NCI-H748 (cell line): ENCODE data around the gene FAAP20.

Experiments used
- DNase-seq: peaks from one replicate; lab custom pipeline; 2025; ENCODE audit not compliant: unreplicated experiment; lab: John Stamatoyannopoulos, UW

FAAP20 gene, protein sequence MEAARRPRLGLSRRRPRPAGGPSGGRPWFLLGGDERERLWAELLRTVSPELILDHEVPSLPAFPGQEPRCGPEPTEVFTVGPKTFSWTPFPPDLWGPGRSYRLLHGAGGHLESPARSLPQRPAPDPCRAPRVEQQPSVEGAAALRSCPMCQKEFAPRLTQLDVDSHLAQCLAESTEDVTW

DNA sequence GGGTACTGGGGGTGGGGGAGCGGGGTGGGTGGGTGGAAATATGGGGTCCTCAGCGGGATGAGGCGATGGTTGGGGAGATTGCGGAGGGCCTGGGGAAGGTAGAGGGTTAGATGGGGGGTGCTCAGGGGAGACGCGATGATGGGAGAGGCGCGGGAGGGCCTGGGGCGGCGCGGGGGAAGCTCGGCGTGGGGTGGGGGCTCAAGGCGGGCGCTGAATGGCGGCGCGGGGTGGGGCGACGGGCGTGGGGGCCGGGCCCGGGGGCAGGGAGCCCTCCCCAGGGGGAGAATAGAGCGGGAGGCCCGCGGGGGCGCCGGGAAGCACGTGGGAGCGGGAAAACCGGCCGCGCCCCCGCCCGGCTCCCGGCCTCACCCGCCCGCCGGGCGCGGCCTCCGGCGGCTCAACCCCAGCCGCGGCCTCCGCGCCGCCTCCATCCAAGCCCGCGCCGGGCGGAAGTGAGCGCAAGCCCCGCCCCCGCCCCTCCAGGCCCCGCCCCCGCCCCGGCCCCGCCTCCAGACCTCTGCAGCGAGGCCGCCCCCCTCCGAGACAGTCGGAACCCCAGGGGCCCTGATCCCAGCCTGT is at the start of gene FAAP20:
Gene FAAP20 (minus strand): TSS at position 454 of the 579 bp plus-strand sequence. CDS start 23 bp downstream, at position 431.
- DNase-seq, result peak; percentile 62

DNA sequence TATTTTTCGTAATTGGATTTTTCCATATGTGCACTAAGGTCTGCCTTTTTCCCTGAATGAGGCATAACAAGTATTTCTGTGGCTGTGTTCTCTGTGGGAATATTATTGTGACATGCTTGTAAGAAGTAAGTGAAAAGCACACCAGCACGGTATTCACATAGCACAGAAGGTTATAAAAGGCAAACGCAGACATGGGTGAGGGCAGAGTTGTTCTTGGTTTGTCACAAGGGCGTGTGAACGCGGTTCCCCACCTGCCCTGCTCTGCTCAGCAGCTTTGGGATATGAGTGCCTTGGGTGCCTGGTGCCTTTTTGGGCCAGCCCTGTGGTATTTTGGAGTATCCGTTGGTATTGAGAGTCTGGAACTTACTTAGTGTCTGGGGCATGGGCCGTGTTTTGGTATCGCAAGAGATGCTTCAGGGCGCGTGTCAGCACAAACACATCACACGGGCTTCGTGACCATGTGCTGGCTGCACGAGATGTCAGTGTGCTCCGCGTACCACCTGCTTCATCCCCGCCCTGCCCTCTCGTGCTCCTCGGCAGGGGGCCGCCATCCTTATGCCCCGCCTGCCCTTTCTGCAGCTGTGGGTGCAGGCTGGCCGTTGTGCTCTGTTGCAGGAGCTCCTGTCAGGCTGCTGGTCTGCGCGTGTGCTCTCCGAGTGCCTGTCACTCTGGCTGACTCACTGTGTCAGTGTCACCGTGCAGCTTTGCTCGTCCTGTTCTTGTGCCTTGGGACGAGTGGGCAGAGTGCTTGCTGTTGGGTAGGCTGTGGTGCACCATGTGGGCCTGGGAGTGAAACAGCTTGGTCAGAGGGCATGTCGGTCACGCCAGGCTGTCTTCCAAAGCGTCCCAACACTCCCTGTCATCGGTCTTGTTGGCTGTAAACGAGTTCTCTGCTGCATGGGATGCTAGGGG is 48.5 kb upstream of the FAAP20 start:
- no peak for DNase-seq

DNA sequence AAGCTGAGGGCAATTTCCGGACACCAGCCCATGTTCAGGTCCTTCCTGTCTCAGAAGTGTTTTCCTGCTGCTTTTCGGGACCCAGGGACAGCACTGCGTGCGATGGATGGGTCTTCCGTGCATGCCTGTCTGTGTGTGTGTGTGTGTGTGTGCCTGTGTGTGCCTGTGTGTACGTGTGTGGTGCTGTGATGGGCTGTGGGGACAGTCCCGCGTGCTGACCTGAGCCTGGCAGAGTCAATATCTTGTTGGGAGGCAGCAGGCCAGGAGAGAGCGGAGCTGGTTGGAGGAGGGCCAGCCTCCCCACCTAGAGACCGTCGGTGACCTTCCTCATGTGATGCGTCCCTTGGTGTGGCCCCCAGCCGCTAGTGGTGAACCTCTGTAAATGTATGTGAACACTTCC is 47.2 kb upstream of the FAAP20 start:
- no peak for DNase-seq

DNA sequence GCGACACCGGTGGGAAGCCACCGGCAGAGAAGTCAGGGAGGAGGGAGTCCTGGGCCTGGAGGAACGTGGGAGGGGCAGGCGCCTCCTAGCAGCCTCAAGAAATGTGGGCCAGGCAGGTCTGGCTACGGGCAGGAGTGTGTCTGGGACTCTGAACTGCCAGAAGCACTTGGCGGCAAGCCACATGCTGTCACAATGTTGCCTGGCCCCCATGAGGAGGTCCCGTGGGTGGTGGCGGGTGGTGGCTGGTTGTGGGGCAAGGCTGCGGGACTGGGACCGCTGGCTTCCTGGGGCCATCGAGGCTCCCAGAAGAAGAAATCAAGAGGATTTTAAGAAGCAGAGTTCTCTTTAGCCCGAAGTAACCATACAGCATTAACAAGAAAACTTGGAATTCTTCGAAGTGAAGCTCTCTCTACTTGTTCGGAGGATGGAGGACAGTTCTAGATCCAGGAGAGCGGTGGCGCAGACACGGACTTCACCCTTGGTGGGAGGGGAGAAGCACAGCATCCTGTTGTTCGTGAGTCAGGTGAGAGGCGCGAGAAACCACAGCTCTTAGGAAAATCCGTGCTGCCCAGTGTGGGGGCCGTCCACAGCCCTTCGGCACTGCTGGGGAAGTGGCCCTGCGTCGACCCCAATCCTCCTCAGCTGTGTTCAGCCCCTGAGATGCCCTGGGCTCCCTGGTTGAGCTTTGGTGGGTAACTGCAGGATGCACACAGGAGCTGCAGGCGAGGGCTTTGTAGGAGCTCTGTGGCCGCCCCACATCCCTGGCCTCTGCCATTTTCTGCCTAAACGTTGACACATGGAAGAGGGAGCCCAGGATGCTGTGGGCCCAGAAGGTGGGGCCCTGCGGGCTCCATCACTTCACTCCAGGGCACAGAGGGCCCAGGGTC is 45.9 kb upstream of the FAAP20 start:
- no peak for DNase-seq

DNA sequence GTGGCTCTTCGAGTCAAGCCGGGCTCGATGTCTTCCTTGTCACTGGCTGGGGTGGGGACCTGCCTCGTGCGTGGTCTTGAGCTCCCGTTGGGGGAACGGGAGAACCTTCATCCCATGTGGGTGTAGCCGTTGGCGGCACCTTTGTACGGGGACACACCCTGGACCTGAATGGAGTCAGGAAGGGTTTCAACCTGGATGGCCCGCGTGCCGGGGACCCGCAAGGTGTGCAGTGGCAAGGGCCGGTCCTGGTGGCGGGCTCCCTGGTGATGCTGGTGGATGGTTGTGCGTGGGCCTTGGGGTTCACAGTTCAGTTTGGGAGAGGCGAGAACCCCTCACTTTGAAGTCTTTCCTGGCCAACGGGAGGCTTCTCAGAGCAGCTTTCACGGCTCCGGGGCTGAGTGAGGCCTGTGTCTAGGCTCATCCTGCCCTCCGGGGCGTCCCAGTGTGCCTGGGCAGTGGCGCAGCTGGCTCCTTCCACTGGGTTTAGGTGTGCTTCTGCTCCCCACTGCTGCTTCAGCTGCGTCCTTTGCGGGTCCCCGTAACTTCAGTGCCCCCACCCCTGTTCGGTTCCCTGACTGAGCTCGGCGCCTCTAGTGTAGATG is 44.9 kb upstream of the FAAP20 start:
- DNase-seq, result no peak

DNA sequence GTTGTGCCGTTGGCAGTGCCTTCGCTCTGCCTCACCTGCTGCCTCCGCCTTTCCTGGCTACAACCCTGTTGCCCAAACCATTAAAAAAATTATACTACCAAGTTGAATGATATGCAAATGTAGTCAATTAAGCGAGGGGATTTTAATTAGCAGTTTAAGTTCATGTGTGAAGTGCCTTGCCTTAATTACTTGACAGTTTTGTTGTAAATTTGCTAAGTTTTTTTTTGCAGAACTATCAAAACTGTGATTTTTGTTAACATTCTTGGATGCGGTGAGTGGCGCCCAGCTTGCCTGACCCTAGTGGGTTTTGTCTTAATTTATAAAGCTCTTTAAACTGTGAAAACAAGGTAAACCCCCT is 44.4 kb upstream of the FAAP20 start:
- DNase-seq, result no peak

DNA sequence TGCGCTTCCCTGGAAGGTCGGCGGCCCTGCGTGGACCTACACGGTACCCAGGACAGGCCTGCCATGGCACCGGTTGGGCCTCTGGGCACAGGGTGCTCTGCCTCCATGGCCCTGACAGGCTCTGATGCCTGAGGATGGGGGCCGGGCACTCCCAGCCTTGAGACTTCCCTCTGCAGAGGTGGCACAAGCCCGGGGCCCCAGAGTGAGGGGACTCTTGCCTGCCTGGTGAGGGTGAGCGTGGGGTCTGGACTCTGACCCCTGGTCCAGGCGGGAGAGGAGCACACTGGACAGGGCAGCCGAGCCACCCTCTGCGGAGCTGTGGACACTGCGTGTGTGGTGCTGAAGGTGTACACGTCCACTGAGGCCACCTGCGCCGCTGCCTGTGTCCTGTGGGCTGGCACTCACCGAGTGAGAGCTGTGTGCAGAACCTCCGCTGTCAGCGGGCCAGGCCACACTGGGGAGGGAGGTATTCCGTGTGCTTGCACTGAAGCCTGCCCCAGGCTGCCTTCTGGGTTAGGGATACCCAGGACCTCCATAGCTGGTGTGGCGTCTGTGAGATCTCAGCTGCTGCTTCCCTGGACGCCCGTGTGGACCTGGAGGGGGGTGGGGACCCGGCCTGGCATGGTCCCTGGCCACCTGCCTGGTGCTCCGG is 43.9 kb upstream of the FAAP20 start:
- no peak for DNase-seq

DNA sequence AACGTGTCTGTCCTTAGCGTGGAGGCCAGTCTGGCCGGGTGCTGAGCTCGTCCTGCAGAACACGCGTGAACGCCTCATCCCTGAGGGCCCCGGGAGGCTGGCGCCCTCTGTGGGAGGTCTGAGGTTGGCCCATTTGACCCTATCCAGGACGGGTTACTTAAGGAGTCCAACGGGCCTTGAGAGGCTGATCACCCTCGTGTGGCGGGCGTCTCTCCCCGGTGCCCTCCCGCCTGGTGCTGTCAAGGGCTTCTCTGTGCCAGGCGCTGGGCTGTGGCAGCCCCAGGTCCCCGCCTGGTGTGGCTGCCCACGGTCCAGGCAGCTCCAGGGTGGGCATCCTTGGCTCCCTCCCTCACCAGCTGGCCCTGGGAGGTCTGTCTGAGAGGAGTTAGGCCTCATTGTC is 43.2 kb upstream of the FAAP20 start:
- DNase-seq, result no peak

DNA sequence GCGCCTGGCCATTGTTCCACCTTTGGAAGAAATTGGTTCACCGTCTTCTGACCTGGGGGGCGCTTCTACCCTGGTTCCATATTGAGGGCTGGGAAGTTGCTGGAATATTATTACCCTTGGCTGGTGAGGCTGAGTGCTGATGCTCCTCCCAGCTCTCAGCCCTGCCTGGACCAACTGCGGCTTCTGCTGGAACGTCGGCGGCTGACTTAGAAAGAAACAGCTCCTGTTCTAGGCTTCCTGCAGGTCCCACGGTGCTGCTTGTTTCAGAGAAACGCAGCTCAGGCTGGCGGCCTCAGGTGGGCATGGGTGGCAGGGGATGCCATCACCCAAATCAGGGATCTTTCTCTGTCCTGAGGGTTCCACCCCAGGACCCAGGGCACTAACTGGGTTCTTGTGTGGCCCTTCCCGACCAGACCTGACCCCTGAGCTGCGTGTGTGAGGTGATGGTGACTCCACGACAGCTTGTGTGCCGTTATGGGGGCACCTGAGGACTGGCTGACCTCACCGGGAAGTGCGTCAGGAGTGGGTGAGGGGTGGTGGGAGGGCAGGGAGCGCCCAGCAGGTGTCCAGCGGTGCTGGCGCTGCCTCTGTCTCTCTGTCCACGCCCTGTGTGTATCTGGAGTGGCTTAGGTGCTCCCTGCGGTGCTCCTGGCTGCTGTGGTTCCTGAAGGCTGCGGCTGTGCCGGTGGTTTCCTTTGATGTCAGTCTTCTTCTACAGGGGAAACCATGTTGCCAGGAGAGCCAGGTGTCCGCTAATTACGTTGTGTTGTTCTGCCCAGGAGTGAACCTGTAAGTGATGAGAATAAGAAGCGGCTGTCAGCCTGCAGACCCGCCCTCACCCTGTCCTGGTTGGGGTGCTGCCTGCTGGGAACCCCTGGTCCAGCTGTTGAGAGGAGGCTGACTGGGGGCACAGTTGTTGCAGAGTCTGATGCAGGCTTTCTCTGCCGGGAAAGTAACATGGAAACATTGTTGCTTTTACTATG is 42.4 kb upstream of the FAAP20 start:
- no peak for DNase-seq

DNA sequence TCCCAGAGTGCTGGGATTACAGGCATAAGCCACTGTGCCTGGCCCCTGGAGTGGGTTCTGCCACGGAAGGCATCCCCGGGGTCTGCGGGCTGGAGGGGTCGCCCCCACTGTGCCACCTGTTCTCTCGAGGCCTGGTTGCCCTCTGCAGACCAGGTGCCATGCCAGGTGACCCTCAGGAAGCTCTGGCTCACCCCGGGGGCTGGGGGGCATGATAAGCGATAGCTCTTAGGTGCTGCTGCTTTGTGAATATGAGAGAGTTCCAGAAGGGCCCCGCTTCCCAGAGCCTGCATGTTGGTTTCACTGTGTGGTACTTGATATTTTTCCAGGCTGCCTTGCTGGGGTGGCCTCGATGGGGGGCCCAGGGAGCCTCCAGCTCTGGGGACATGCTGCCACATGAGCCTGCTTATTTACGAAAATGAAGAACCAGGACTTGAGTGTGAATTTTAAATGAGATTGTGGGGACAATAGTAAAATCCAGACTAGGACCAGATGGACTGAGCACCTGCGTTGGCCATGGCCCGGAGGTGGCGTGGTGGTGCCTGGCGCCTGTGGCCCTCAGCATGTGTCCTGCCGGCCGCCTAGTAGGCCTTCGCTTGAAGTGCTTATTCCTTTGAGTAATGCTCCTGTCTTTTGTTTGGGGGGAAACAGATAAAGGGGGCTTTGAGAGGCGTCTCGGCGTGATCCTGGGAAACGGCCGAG is 40.9 kb upstream of the FAAP20 start:
- no peak for DNase-seq

DNA sequence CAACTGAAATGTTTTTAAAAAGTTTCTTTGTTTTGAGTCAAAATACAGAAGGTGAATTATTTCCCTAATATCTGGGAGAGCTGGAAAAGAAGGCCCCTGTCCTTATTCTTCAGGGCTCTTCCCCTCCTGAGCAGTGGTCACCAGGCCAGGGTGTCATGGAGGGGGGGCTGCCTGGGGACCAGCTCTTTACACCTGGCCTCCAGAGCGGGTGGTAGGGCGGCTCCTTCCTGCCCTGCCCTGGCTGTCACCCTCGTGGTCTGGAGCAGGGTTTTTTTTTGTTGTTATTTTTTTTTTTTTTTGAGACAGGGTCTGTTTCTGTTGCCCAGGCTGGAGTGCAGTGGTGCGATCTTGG is 40.2 kb upstream of the FAAP20 start:
- DNase-seq, result no peak

DNA sequence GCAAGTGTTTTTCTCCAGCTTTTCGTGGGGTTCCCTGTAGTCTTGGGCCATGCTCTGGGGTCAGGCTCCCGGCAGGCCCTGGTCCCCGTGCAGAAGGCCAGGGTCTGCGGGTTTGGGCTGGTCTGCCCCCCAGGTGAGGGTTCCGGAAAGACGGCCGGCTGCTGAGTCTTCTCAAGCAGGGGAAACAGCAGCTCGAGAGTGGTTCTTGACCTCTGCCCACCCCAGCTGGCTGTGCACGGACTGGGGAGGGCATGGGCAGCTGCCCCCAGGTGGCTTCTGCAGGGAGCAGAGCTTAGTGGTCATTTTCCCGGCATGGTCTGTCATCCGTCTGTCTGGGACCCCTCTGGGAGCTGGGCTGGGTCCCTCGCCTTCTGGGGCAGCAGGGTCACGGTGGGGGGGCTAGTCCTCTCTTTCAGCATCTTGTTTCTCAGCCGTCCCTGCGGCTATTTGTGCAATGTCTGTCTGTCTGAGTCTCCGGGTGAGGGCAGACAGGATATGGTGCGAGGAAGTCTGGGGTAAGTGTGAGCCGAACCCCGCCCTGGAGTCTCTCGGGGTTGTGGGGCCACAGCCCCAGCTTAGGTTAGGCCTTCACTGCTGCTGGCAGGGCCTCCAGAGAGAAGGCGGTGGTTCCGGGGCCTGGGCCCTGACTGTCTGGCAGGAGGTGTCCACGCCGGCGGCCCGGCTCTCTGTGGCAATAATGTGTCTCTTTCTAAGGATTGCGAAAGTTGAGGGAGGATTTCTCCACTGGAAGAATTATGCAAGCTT is 39.6 kb upstream of the FAAP20 start:
- DNase-seq, result no peak

DNA sequence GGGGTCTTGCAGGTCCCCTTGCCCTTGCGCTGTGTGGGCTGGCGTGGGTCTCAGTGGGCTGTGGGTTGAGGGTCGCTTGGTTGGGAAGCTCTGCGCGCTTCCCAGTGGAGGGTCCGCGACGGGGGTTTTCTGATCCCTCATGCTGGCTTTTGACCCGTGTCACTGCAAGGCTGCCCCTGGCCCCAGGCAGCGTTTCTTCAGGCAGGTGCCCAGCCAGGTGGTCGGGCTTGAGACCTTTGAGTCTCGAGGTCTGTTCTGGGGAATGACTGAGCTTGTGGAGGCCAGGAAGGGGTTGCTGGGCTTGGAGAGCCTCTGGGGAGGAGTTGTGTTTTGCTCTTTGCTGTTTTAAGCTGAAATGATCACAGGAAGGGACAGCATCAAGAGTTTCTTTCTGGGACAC is 38.9 kb upstream of the FAAP20 start:
- DNase-seq, result no peak

DNA sequence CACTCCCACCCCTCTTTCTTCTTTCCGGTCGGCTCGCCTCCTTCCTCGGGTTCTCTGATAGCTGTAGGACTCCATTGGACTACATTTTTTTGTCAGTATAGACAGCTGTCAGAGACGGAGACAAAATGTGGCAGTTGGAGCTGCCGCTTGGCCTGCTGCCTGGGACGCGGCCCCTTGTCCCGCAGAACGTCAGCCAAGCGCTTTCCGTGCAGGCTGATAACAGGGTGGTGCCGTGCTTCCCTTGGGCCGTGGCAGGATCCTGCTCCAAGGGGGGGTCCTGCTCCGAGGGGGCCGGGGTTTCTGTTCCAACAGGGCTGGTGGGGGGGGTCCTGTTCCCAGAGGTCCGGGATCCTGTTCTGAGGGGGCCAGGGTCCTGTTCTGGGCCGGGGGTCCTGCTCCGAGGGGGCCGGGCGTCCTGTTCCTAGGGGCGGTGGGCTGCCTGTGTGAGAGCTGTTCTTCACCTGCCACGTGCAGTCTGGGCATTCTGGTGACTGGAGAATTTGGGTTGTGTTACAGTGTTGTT is 38.4 kb upstream of the FAAP20 start:
- no peak for DNase-seq

DNA sequence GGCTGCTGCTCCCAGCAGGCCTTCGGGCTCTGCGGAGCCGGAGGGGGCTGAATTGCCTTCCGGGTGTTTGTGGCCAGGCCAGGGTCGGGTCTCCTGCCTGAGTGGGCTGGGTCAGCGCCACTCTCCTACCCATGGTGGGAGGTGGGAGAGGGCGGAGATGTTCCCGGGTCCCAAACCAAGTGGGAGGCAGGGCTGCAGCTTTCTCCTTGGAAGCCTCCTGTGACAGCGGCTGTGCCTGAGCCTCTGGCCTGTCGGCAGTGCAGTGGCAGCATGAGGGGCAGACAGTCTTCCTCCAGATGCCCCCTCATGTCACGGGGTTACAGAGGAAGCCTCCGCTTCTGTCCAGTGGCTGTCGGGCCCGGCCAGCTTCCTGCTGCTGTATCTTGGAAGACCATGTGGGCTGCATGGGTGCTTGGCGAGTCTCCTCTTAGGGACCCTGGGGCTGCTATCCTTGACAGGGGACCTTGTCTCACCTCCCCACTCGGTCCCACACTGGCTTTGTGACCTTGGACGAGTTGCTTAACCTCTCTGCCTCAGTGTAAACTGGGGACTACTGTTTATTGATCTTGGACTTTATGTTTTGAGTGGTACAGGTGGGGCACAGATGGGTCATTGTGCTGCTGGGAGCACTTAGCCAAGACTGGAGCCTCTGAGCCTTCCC is 37.8 kb upstream of the FAAP20 start:
- DNase-seq, result no peak

DNA sequence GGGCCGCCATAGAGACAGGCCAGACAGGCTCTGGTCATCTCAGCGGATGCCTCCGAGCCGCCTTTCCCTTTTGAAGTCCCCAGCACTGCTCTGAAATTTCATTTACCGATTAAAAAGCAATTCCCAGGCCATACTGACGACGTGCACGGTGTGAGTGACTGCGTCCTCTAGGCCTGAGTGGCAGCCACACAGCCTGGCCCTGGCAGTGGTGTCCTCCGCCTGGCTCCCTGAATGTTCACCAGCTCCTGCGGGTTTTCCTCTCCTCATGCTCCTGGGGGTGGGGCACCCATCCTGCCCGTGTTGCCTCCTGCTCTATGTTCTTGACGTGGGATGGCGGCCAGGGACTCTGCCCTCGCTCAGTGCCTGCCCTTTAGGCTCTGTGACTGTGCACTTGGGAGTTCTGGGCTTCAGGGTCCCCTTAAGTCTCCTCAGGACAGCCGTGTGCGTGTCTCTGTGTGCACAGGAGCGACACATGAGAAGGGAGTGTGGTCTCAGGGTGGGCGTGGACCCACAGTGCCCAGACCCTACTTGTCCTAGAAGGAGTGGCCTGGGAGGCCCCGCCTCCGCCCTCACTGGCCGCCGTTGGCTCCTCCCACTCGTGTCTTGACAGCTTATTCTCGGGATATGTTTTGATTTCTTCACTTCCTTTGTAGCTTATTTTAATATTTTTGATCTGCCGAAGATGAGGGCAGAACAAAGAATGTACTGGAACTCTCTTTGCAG is 37.1 kb upstream of the FAAP20 start:
- peak; percentile 42 for DNase-seq
